GM19193 (cell line): ENCODE measurements around the gene MYLK.

Source experiments
- POLR2A ChIP-seq: IDR thresholded peaks from 4 replicates; pipeline ENCODE4 v1.6.1; 2011; ENCODE audit not compliant: insufficient read depth, insufficient read length; ENCODE audit errors: extremely low read depth

The MYLK gene

DNA sequence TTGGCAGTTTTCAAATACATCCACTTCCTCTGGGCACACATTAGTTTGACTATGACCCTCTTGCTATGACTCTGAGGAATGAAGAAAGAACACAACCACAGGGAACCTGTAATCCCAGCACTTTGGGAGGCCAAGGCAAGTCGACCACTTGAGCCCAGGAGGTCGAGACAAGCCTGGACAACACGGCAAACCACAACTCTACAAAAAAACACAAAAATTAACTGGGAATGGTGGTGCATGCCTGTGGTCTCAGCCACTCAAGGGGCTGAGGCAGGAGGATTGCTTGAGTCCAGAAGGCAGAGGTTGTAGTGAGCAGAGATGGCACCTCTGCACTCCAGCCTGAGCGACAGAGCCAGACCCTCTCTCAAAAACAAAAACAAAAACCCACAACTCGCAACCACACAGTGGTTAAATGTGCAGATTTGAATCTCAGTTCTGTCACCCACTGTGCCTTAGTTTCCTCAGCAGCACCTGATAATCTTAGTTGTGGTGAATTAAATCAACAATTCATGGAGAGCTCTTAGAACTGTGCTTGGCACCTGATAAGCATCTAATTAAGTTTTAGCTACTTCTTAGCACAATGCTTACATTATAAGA is 65.7 kb downstream of the MYLK start:
- TF ChIP-seq POLR2A: no peak

DNA sequence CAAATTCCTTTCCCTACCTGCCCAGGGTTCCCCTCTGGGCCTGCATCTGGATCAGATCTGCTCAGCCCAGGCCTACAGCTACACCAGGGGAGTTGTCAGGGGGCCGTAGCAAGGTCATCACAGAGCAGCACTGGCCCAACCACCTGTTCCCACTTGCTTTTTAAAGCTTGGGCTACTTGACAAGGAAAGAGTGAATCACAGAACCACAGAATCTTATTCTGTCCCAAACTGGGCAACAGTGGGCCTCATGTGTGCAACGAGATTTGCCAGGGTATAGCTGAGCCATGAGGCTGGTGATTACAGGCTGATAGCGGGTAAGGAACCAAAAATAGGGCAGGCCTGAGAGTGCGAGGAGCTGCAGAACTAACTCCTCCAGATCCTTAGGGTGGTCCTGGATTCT is 66.7 kb downstream of the MYLK start:
- TF ChIP-seq POLR2A: no peak

DNA sequence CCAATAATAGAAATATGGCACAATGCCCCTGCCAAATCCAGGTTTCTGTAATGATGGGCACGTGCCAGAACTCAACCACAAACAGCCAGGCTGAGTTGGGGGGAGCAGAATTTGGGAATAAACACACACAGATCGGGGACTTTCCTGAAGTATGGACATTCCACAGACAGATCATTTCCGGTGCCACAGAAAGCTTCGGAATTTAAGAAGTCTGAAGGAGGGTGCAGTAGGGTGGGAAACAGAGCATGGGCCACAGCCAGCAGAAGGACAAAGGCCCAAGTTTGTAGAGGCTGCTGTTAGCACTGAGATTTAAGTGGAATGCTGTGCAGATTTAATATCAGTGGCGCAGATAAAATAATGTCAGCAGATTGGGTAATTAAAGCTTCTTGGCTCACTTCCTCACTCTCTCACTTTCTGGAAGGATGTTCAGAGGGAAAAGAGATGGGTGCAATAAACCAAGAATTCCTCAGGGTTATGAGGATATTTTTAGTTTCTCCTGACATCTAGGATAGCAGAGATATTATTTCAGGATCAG is 67.4 kb downstream of the MYLK start:
- TF ChIP-seq POLR2A: no peak

DNA sequence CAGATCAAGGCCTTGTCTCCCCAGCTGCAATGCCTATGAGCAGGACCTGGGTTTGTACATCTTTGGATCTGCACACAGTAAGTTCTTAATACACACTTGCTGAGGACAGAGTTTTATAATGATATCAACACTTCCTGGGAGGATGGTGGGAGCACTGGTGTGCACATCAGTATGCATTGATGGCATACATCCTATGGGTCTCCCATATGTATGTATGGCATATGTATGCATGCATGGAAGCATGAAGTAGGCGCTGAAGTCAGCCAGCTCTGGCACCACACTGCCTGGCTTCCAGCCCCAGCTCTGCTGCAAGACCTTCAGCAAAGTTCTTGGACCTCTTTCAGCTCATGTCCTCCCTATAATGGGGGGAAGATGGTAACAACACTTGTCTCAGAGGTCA is 68.2 kb downstream of the MYLK start:
- TF ChIP-seq POLR2A: no peak

DNA sequence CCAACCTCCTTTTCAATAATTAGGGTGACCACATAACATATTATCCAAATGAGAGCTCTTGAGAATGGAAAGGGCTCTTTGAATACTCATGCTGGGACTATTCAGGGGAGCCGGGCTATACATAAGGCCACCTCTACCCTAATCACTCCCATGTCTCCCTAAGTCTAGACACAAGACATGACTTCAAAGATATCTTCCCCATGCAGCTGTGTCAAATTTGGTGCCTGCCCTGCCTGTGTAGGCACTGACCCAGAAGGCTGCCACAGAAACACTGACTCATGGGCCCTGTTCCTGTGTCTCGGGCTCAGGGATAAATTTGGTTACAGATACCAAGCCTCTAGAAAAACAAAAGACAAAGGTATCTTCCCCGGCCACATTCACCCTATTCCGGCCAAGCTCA is 70.3 kb downstream of the MYLK start:
- no peak for TF ChIP-seq POLR2A

DNA sequence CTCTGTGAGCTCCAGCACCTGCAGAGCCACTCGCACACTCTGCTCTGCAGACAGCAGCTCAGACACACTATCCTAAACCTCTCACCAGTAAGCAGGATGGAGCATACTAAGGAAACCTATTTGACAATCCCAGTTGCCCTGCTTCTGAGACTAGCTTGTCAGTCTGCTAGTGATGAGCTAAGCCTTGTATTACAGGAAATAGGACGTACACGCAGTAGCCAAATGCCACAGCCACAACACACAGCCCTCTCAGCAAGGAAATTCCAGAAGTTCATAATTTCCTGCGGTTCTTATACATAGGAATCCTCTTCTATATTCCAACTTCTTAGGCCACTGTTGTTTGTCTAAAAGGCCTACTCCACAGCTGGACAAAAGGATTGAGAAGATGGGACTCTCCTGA is 74.5 kb downstream of the MYLK start:
- no peak for TF ChIP-seq POLR2A

DNA sequence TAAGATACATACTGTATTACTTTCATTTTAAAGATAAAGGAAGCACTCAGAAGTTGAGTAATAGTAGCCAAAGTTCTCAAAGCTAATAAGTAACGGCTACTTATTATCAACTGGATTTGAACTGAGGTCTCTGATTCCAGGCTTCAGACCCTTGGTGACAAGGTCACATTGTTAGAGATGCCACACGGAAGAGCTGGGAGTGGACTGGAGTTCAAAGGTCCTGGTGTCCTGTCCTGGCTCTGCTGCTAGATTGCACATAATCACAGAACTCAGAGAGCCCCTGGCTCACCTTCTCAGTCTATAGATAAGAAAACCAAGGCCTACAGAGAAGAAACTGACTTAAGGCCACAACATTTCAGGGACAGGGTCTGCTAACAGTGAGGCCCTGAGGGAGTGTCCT is 75.3 kb downstream of the MYLK start:
- no peak for TF ChIP-seq POLR2A

DNA sequence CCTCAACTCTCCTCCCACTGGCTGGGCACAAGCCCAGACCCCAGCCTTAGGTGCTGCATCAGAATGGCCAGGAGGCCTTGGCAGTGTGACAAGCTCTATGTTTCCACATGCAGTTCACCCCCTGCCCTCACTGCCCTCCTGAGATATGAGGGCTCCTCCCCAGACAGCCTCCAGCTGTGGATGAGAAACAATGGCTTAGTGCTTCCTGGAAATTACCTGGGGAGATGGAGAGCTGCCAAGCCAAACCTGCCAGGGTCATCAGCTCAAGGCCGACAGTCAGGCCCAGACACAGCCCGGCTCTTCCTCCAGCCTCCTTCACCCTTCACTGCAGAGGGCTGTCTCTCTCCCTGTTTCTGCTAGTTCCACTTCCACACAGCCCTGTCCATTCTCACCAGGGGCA is 76.3 kb downstream of the MYLK start:
- no peak for TF ChIP-seq POLR2A

DNA sequence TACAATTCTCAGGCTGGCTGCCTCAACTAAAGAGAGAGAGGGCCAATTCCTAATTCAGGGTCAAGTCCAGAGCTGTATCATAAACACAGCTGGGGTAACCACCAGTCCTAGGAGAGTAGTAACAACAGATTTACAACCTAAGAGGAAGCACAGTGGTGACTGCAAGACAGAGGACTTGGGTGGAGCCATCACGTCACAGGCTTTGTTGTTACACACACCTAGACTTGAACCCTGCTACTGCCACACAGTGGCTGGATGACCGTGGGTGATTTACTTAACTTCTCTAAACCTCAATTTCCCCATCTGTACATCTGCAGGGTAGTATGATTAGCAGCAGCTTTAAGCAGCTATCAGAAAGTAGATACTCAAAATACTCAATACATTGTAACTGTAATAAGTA is 78.6 kb downstream of the MYLK start:
- TF ChIP-seq POLR2A: no peak

DNA sequence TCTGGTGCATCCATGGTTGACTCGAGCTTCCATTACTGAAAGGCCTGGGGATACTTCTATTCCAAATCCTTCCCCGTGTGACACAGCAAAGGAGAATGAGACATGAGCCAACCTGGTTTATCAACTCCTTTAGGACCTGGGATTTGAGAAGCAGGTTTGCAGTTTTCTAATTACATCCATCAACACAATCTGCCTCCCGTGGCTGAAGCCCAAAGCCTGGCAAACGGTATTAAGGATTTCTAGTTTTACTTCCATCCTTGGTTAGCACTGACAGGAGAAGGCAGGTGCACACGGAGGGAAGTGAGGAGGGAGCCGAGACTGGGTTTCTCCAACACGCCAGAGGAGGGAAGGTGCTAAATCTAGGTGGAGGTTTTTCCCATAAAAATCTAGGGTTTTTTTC is 79.0 kb downstream of the MYLK start:
- TF ChIP-seq POLR2A: no peak

DNA sequence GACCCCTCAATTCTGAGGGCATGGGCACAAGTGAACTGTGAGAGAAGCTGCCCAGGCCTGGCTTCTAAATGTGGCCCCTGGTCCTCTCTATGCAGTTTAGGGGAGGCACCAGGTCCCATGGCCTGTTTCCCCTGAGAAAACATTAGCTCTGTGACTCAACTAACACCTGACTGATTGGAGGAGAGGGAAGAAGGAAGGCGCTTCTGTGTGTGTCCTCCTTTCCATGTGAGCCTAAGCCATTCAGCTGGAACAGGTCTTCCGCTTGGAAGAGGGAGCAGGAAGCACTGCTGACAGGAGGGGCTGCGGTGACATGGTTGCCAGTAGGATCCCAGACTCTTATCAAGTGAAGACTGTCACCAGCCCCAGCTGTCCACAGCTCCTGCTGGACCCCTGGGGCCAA is 79.5 kb downstream of the MYLK start:
- no peak for TF ChIP-seq POLR2A

DNA sequence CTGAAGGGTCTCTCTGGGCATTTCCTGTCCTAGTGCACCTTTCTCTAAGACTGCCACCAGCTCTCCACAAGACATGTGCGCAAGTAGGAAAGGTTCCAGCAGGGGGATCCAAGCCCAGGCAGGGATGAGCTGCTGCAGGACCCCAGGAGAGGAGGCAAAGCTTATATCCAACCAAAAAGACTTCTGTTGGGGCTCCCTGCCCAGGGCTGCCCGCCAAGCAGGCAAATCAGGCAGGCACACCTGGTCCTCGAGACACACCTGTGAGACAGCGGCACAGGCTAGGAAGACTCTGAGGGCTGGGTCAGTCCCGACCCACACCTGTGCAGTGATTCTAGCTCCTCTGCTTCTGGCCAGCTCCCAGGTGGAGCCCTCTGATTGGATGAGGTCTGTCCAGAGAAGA is 80.6 kb downstream of the MYLK start:
- TF ChIP-seq POLR2A: no peak

DNA sequence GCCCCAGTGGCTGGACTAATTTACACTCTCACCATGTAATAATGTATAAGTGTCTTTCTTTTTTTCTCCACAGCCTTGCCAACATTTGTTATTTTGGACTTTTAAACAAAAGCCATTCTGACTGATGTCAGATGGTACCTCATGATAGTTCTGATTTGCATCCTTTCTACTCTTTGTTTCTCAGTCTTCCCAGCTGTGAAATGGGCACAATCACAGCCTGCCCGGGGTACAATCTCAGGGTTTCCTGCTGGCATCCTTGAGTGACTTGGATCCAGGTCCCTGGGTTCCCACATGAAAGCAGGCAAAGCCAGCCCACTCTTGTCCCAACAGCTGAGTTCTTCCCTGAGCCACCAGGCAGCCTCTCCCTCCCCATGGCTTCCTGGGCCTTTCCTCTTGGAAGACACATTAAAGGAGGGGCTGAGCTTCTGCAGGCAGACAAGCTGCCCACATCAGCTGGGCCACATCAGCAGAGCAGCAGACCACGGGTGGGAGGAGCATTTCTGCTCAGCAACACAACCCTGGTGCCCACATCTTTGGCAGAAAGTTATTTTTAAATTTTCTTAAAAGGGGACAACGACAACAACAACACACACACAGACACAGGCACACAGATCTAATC is 82.0 kb downstream of the MYLK start:
- TF ChIP-seq POLR2A: no peak

DNA sequence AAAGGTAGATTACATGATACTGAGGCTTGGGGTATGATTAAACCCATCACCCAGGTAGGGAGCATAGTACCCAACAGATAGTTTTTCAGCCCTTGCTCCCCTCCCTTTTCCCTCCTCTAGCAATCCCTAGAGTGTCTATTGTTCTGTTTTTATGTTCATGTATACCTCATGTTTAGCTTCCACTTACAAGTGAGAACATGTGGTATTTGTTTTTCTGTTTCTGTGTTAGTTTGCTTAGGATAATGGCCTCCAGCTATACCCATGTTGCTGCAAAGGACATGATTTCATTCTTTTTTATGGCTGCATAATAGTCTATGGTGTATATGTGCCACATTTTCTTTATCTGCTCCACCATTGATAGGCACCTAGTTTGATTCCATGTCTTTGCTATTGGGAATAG is 82.7 kb downstream of the MYLK start:
- TF ChIP-seq POLR2A: no peak

DNA sequence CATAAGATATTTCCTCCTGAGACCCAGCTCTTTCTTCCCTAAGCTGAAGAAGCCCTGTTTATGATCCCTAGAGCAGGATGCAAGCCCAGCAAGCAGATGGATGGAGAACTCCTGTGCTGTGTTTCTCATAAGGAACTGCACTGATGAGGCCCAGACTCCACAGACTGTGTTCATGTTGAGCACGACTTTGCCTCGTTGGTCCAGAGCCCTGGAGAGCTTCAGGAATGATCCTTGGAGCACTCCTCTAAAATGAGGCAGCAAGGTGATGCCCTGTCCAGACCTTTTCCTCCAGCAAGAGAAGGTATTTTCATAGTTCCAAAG is 83.8 kb downstream of the MYLK start:
- no peak for TF ChIP-seq POLR2A

DNA sequence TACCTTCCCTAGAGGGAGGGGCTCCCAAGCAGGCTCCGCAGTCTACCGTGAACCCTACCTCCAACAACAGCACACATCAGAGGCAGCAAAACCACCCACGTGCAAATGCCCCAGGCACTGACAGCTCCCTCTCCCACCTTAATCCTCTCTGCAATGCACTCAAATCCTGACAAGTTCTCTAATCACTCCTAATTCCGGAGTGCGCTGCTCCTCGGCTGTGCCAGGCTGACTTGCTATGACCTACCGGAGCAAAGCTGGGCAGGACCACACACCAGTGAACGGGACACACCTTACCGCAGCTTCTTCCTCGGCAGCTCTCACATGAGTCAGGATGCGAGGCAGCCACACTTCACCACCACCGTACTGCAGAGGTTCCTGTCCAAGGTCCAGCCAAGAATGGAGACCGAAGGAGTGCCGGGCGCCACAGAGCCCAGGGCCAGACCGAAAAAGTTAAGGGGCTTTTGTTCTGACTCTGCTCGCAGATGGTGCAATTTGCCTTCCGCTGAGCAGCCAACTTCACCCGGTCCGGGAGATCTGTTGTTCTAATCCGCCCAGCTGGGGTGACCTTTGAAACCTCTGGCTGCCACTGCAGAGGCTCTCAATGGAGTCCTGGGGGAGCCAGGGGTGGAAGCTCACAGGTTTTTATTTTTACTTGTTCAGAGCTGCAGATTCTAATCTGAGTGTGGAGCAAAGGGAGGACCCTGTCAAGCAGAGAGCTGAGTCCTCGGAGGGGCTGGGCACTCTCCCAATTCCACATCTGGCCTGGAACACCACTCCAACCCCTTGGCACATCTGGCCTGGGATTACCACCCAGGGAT is 84.4 kb downstream of the MYLK start:
- no peak for TF ChIP-seq POLR2A
